K562 (cell line): ENCODE measurements around the gene SDCCAG8. TPM values are rescaled to one million over a fixed set of nuclear protein-coding genes. Genes with fewer than 3 reads are reported as not detected.
A peak's percentile ranks its signal among the peaks of the same experiment; 100 is the strongest.

Experiments used
- CBFA2T3 ChIP-seq: fragments of 450-650 bp; IDR thresholded peaks from 2 replicates; pipeline ENCODE4 v1.6.1; 2017
- DACH1 ChIP-seq: fragments of 450-650 bp; IDR thresholded peaks from 2 replicates; pipeline ENCODE4 v1.6.1; 2018; ENCODE audit not compliant: partially characterized antibody
- EP400 ChIP-seq: fragments of 450-650 bp; IDR thresholded peaks from 2 replicates; pipeline ENCODE4 v1.6.1; 2017; ENCODE audit warnings: antibody characterized with exemption, mild to moderate bottlenecking, moderate library complexity
- FOXK2 ChIP-seq, 2 experiments: fragments of 450-650 bp; IDR thresholded peaks in 1 of 2; conservative IDR thresholded peaks in 1 of 2; 2 replicates each; pipeline ENCODE4 v1.6.1; 2016; ENCODE audit warnings: low read depth in 2 of 2, mild to moderate bottlenecking in 1 of 2
- GATAD2A ChIP-seq: fragments of 450-650 bp; IDR thresholded peaks from 2 replicates; pipeline ENCODE4 v1.6.1; 2017
- MAZ ChIP-seq, 2 experiments: fragments of 450-650 bp in 1 of 2; sonication (generic) in 1 of 2; formaldehyde crosslinking; IDR thresholded peaks in 1 of 2; conservative IDR thresholded peaks in 1 of 2; 2 replicates each; pipeline versions ENCODE4 v1.4.0 to v1.5.0; 2020; ENCODE audit warnings: mild to moderate bottlenecking in 1 of 2, missing genetic modification reagents in 1 of 2
- PRMT5 ChIP-seq: sonication (generic); formaldehyde crosslinking; IDR thresholded peaks from 2 replicates; pipeline ENCODE4 v1.5.0; 2020; ENCODE audit warnings: missing genetic modification reagents
- SRF ChIP-seq, 2 experiments: fragments of 250-450, 450-650 bp in 1 of 2; sonication (Bioruptor Pico) in 1 of 2; sonication (generic) in 1 of 2; formaldehyde crosslinking; IDR thresholded peaks; 2 replicates each; pipeline versions ENCODE4 v1.5.0 to v1.5.1; 2020 to 2022; ENCODE audit warnings: mild to moderate bottlenecking in 1 of 2, missing genetic modification reagents in 1 of 2
- ZNF592 ChIP-seq: fragments of 450-650 bp; IDR thresholded peaks from 2 replicates; pipeline ENCODE4 v1.6.1; 2017; ENCODE audit warnings: antibody characterized with exemption, mild to moderate bottlenecking
- ZNF639 ChIP-seq, 2 experiments: fragments of 200-800 bp in 1 of 2; sonication (Bioruptor generic) in 1 of 2; sonication (generic) in 1 of 2; formaldehyde crosslinking in 1 of 2; IDR thresholded peaks in 1 of 2; conservative IDR thresholded peaks in 1 of 2; 2 replicates each; pipeline versions ENCODE4 v1.5.0 to v1.6.1; 2016 to 2020; ENCODE audit warnings: missing compliant biosample characterization in 1 of 2, missing genetic modification characterization in 1 of 2, missing genetic modification reagents in 1 of 2
- polyA plus RNA-seq, 8 experiments: library from polyadenylated mRNA; depleted of rRNA in 4 of 8; stranded (reverse) in 5 of 8; unstranded in 3 of 8; fragments of >200 nt; fragmentation: Nextera tagmentation in 2 of 8; fragmentation: Illumina TruSeq in 1 of 8; extraction: Ambion mirVana in 2 of 8; extraction: Trizol in 1 of 8; gene quantifications; 2 replicates each; pipeline versions ENCODE4 v1.2.1 to v1.2.3, GENCODE V29; 2011 to 2014; ENCODE audit warnings: inconsistent platforms in 1 of 8, missing spikeins in 1 of 8
- total RNA-seq, 7 experiments: library from RNA; depleted of rRNA in 6 of 7; stranded (reverse); fragments of >200 nt in 6 of 7; fragmentation: Illumina TruSeq in 2 of 7; extraction: Trizol in 2 of 7; gene quantifications; 2 replicates each; pipeline versions ENCODE4 v1.2.1 to v1.2.3, GENCODE V29; 2011 to 2021; ENCODE audit warnings: low replicate concordance in 1 of 7
- TF ChIP-seq, protein P1 (sequence below), 2 experiments: fragments of 450-650 bp in 1 of 2; sonication (generic) in 1 of 2; formaldehyde crosslinking in 1 of 2; IDR thresholded peaks in 1 of 2; conservative IDR thresholded peaks in 1 of 2; 2 replicates each; pipeline versions ENCODE4 v1.6.1 to v1.8.1; 2016 to 2023; ENCODE audit warnings: mild to moderate bottlenecking in 2 of 2, moderate library complexity in 2 of 2, inconsistent platforms in 1 of 2, missing genetic modification reagents in 1 of 2
- TF ChIP-seq, protein P2 (sequence below): fragments of 250-450 bp; sonication (Bioruptor Pico); IDR thresholded peaks from 2 replicates; pipeline ENCODE4 v1.5.0; 2020; ENCODE audit warnings: mild to moderate bottlenecking, borderline replicate concordance
- TF ChIP-seq, protein P3 (sequence below): IDR thresholded peaks from 3 replicates; pipeline ENCODE4 v1.6.1; 2011; ENCODE audit warnings: borderline replicate concordance, mild to moderate bottlenecking; ENCODE audit not compliant: insufficient read length, insufficient read depth
- TF ChIP-seq, protein P4 (sequence below), 2 experiments: fragments of 450-650 bp; conservative IDR thresholded peaks; 2 replicates each; pipeline ENCODE4 v1.6.1; 2017; ENCODE audit warnings: mild to moderate bottlenecking in 2 of 2, moderate library complexity in 2 of 2

SDCCAG8 gene
- total and polyA plus RNA-seq, 9 of the 15 experiments (the other 6 are each of a cell fraction or from before 2014, with no cell fraction given) = 17.9 to 36.7 (median 25.4) TPM

GRCh38 chr1:243447347-243447746 is 191.5 kb downstream of the SDCCAG8 start (continued):
- TF ChIP-seq ZNF592 (0 out of 2 replicates have a peak, but pooled peaks have one; percentile 30), MAZ (CRISPR knock-in tag; conservative IDR thresholded peaks at IDR 0.05 in 1 of 2, IDR thresholded peaks at IDR 0.05 in 1 of 2) (0 out of 4 replicates have a peak, but pooled peaks of 1 of the 2 experiments have one; percentile 38), SRF (CRISPR knock-in tag; IDR thresholded peaks at IDR 0.05) (no peak), DACH1 (peak; percentile 38), PRMT5 (CRISPR knock-in tag) (no peak), EP400 (peak; percentile 30; the same call in 1 of the 2 replicates), CBFA2T3 (peak; percentile 19; the same call in 1 of the 2 replicates), GATAD2A (no peak), FOXK2 (conservative IDR thresholded peaks at IDR 0.05 in 1 of 2, IDR thresholded peaks at IDR 0.05 in 1 of 2; ENCODE audit: low read depth in 2 of 2) (peak; percentile 95), ZNF639 (CRISPR knock-in tag; conservative IDR thresholded peaks at IDR 0.05 in 1 of 2, IDR thresholded peaks at IDR 0.05 in 1 of 2) (no peak)
- TF ChIP-seq, protein P1, sequence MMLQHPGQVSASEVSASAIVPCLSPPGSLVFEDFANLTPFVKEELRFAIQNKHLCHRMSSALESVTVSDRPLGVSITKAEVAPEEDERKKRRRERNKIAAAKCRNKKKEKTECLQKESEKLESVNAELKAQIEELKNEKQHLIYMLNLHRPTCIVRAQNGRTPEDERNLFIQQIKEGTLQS (IDR thresholded peaks at IDR 0.05) = peak; percentile 30; the same call in 1 of the 2 replicates
- TF ChIP-seq, protein P1 (CRISPR knock-in tag; conservative IDR thresholded peaks at IDR 0.05) = no peak
- TF ChIP-seq, protein P2, sequence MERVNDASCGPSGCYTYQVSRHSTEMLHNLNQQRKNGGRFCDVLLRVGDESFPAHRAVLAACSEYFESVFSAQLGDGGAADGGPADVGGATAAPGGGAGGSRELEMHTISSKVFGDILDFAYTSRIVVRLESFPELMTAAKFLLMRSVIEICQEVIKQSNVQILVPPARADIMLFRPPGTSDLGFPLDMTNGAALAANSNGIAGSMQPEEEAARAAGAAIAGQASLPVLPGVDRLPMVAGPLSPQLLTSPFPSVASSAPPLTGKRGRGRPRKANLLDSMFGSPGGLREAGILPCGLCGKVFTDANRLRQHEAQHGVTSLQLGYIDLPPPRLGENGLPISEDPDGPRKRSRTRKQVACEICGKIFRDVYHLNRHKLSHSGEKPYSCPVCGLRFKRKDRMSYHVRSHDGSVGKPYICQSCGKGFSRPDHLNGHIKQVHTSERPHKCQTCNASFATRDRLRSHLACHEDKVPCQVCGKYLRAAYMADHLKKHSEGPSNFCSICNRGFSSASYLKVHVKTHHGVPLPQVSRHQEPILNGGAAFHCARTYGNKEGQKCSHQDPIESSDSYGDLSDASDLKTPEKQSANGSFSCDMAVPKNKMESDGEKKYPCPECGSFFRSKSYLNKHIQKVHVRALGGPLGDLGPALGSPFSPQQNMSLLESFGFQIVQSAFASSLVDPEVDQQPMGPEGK (CRISPR knock-in tag) = no peak
- TF ChIP-seq, protein P3, sequence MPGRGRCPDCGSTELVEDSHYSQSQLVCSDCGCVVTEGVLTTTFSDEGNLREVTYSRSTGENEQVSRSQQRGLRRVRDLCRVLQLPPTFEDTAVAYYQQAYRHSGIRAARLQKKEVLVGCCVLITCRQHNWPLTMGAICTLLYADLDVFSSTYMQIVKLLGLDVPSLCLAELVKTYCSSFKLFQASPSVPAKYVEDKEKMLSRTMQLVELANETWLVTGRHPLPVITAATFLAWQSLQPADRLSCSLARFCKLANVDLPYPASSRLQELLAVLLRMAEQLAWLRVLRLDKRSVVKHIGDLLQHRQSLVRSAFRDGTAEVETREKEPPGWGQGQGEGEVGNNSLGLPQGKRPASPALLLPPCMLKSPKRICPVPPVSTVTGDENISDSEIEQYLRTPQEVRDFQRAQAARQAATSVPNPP = no peak
- TF ChIP-seq, protein P4, sequence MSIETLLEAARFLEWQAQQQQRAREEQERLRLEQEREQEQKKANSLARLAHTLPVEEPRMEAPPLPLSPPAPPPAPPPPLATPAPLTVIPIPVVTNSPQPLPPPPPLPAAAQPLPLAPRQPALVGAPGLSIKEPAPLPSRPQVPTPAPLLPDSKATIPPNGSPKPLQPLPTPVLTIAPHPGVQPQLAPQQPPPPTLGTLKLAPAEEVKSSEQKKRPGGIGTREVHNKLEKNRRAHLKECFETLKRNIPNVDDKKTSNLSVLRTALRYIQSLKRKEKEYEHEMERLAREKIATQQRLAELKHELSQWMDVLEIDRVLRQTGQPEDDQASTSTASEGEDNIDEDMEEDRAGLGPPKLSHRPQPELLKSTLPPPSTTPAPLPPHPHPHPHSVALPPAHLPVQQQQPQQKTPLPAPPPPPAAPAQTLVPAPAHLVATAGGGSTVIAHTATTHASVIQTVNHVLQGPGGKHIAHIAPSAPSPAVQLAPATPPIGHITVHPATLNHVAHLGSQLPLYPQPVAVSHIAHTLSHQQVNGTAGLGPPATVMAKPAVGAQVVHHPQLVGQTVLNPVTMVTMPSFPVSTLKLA (conservative IDR thresholded peaks at IDR 0.05) = peak; percentile 32 to 57; a peak in 3 of 4 replicates
